HUES64 (cell line): ENCODE data around the gene DPEP2.
"Not testable (repeated sequence)": the region's sequence is repeated elsewhere in the genome, so short reads cannot be mapped to it uniquely, and the experiment has no call there.

Source experiments
- H3K27ac ChIP-seq: 2 replicates; pipeline ENCODE4 v1.7.0; 2013; ENCODE audit warnings: low read depth, low read length, inconsistent platforms
- H3K27me3 ChIP-seq: 2 replicates; pipeline ENCODE4 v1.6.1; 2013; ENCODE audit warnings: mild to moderate bottlenecking, low read length; ENCODE audit not compliant: insufficient read depth
- H3K36me3 ChIP-seq: 2 replicates; pipeline ENCODE4 v1.6.1; 2013; ENCODE audit warnings: mild to moderate bottlenecking, low read length; ENCODE audit not compliant: insufficient read depth
- H3K4me1 ChIP-seq: 2 replicates; pipeline ENCODE4 v1.6.1; 2013; ENCODE audit warnings: mild to moderate bottlenecking, low read length, moderate library complexity; ENCODE audit not compliant: insufficient read depth
- H3K4me3 ChIP-seq: 2 replicates; pipeline ENCODE4 v1.5.1; 2013; ENCODE audit warnings: mild to moderate bottlenecking, low read length, moderate library complexity
- H3K9ac ChIP-seq: 2 replicates; pipeline ENCODE4 v1.6.1; 2013; ENCODE audit warnings: mild to moderate bottlenecking, low read depth, low read length
- H3K9me3 ChIP-seq: 2 replicates; pipeline ENCODE4 v1.6.1; 2013; ENCODE audit warnings: low read depth, low read length; ENCODE audit not compliant: insufficient read depth
- WGBS: fragments of 150-250, 120-280 bp; methylation state at CpG from one replicate; pipeline ENCODE4 v1.1.7; 2013; ENCODE audit warnings: missing lambda C conversion rate; 5-methylcytosine and 5-hydroxymethylcytosine counted together

DPEP2 gene

GRCh38 chr16:68000450-68000849 lies 1.2 kb upstream of the DPEP2 start:
- no peaks in the 10 kb centered on the region for H3K9me3 ChIP-seq
- WGBS, result 82% methylated on average over 3 of the region's 3 CpGs
- no peaks in the 10 kb centered on the region for H3K27me3 ChIP-seq
- H3K27ac ChIP-seq, result no peak overlapping the region
- no peaks in the 10 kb centered on the region for H3K4me1 ChIP-seq
- no peaks in the 10 kb centered on the region for H3K36me3 ChIP-seq
- no peak overlapping the region for H3K4me3 ChIP-seq
- no peak overlapping the region for H3K9ac ChIP-seq

- no peaks in the 10 kb centered on the region for H3K9me3 ChIP-seq
- no peak overlapping the region for H3K27ac ChIP-seq
- H3K27me3 ChIP-seq, result no peaks in the 10 kb centered on the region
- H3K9ac ChIP-seq, result no peak overlapping the region
- 94% methylated on average over 2 of the region's 2 CpGs for WGBS
- H3K36me3 ChIP-seq, result no peaks in the 10 kb centered on the region
- H3K4me1 ChIP-seq, result no peaks in the 10 kb centered on the region
- H3K4me3 ChIP-seq, result no peak overlapping the region
These were observed 701 bp upstream of the DPEP2 start for GRCh38 chr16:67999985-68000384.

GRCh38 chr16:67998231-67998778 lies 979 bp downstream of the DPEP2 start:
- not testable (repeated sequence) for H3K9me3 ChIP-seq, H3K36me3 ChIP-seq, H3K27ac ChIP-seq, H3K4me3 ChIP-seq, H3K4me1 ChIP-seq, H3K9ac ChIP-seq, H3K27me3 ChIP-seq
- 96% methylated on average over 36 of the region's 36 CpGs for WGBS

- Histone ChIP-seq H3K9ac (no peak overlapping the region), H3K4me1 (no peaks in the 10 kb centered on the region), H3K36me3 (no peaks in the 10 kb centered on the region), H3K9me3 (no peaks in the 10 kb centered on the region), H3K4me3 (no peak overlapping the region), H3K27me3 (peaks cover 13% of the 10 kb centered on the region), H3K27ac (no peak overlapping the region)
- WGBS, result 98% methylated on average over 5 of the region's 5 CpGs
These were observed 2.6 kb downstream of the DPEP2 start for GRCh38 chr16:67996666-67997065.

GRCh38 chr16:67995423-67995822 lies 3.9 kb downstream of the DPEP2 start:
- no peak overlapping the region for H3K4me3 ChIP-seq

GRCh38 chr16:67994040-67994408 lies 5.3 kb downstream of the DPEP2 start:
- H3K27me3 ChIP-seq, result peaks cover 13% of the 10 kb centered on the region
- H3K4me3 ChIP-seq, H3K27ac ChIP-seq, H3K36me3 ChIP-seq, H3K4me1 ChIP-seq, H3K9me3 ChIP-seq, H3K9ac ChIP-seq: not testable (repeated sequence)
- WGBS, result 91% methylated on average over 4 of the region's 6 CpGs

More at GRCh38 chr16:67995423-67995822, 3.9 kb downstream of the DPEP2 start:
- WGBS, result 90% methylated on average over 5 of the region's 5 CpGs
- Histone ChIP-seq H3K27me3 (peaks cover 13% of the 10 kb centered on the region), H3K36me3 (no peaks in the 10 kb centered on the region), H3K4me1 (no peaks in the 10 kb centered on the region), H3K27ac (no peak overlapping the region), H3K9me3 (no peaks in the 10 kb centered on the region), H3K9ac (no peak overlapping the region)

GRCh38 chr16:67993207-67994039 lies 5.9 kb downstream of the DPEP2 start:
- H3K4me1 ChIP-seq, result no peaks in the 10 kb centered on the region
- no peak overlapping the region for H3K4me3 ChIP-seq
- peaks cover 13% of the 10 kb centered on the region for H3K27me3 ChIP-seq
- no peaks in the 10 kb centered on the region for H3K36me3 ChIP-seq
- WGBS, result 23% methylated on average over 39 of the region's 39 CpGs
- no peak overlapping the region for H3K9ac ChIP-seq
- H3K9me3 ChIP-seq, result no peaks in the 10 kb centered on the region
- H3K27ac ChIP-seq, result no peak overlapping the region

- H3K36me3 ChIP-seq, result no peaks in the 10 kb centered on the region
- no peaks in the 10 kb centered on the region for H3K4me1 ChIP-seq
- H3K27ac ChIP-seq, result no peak overlapping the region
- H3K9me3 ChIP-seq, result no peaks in the 10 kb centered on the region
- no peak overlapping the region for H3K9ac ChIP-seq
- H3K4me3 ChIP-seq, result no peak overlapping the region
- peaks cover 13% of the 10 kb centered on the region for H3K27me3 ChIP-seq
- WGBS, result 81% methylated on average over 19 of the region's 20 CpGs
These were observed 6.5 kb downstream of the DPEP2 start for GRCh38 chr16:67992661-67993206.

- Histone ChIP-seq H3K4me3 (no peak overlapping the region), H3K4me1 (no peaks in the 10 kb centered on the region), H3K36me3 (no peaks in the 10 kb centered on the region), H3K9ac (no peak overlapping the region), H3K27me3 (peaks cover 13% of the 10 kb centered on the region), H3K9me3 (no peaks in the 10 kb centered on the region), H3K27ac (no peak overlapping the region)
- 92% methylated on average over 6 of the region's 6 CpGs for WGBS
These were observed 9.3 kb downstream of the DPEP2 start for GRCh38 chr16:67990018-67990386.

- no peak overlapping the region for H3K9ac ChIP-seq
- H3K4me1 ChIP-seq, result no peaks in the 10 kb centered on the region
- H3K9me3 ChIP-seq, result no peaks in the 10 kb centered on the region
- 96% methylated on average over 8 of the region's 8 CpGs for WGBS
- H3K27me3 ChIP-seq, result peaks cover 13% of the 10 kb centered on the region
- H3K36me3 ChIP-seq, result no peaks in the 10 kb centered on the region
- H3K4me3 ChIP-seq, result no peak overlapping the region
- H3K27ac ChIP-seq, result no peak overlapping the region
These were observed 9.8 kb downstream of the DPEP2 start for GRCh38 chr16:67989322-67990017.

GRCh38 chr16:67988675-67989074 lies 10.6 kb downstream of the DPEP2 start:
- no peaks in the 10 kb centered on the region for H3K9me3 ChIP-seq
- H3K36me3 ChIP-seq, result no peaks in the 10 kb centered on the region
- no peak overlapping the region for H3K4me3 ChIP-seq
- no peak overlapping the region for H3K9ac ChIP-seq
- H3K27ac ChIP-seq, result no peak overlapping the region
- H3K27me3 ChIP-seq, result peaks cover 13% of the 10 kb centered on the region
- WGBS, result 80% methylated on average over 3 of the region's 3 CpGs
- H3K4me1 ChIP-seq, result no peaks in the 10 kb centered on the region
